CD14-positive monocyte (primary cell): ENCODE measurements around the gene IL5RA. TPM values are rescaled to one million over a fixed set of nuclear protein-coding genes. Genes with fewer than 3 reads are reported as not detected.

Source experiments
- DNase-seq, 3 donors: peaks; one replicate each; pipeline ENCODE4 v3.0.0-alpha.2; 2011 to 2022
- H2AFZ ChIP-seq: 2 replicates; pipeline ENCODE4 v1.6.0; 2012; ENCODE audit warnings: mild to moderate bottlenecking, low read depth, low read length, inconsistent platforms; ENCODE audit not compliant: insufficient read depth, poor library complexity, severe bottlenecking
- H3K27ac ChIP-seq, 2 donors: 1 replicate in 1 of 2; 2 replicates in 1 of 2; pipeline ENCODE4 v1.5.1; 2012 to 2013; ENCODE audit warnings: low read length in 2 of 2, control low read depth in 1 of 2, inconsistent platforms in 1 of 2, low read depth in 1 of 2, mild to moderate bottlenecking in 1 of 2
- H3K27me3 ChIP-seq, 2 donors: one replicate each; pipeline versions ENCODE4 v1.6.0 to v1.6.1; 2011 to 2013; ENCODE audit warnings: low read length in 2 of 2; ENCODE audit not compliant: control insufficient read depth in 2 of 2, insufficient read depth in 2 of 2
- H3K36me3 ChIP-seq, 2 donors: replicated peaks in 1 of 2; 1 replicate in 1 of 2; 2 replicates in 1 of 2; pipeline versions ENCODE4 v1.5.1 to v1.6.1; 2012 to 2013; ENCODE audit warnings: low read length in 2 of 2, control low read depth in 1 of 2, inconsistent platforms in 1 of 2, mild to moderate bottlenecking in 1 of 2; ENCODE audit not compliant: insufficient read depth in 2 of 2, control insufficient read depth in 1 of 2
- H3K4me1 ChIP-seq, 2 donors: 1 replicate in 1 of 2; 2 replicates in 1 of 2; pipeline versions ENCODE4 v1.5.1 to v1.6.1; 2012 to 2013; ENCODE audit warnings: low read length in 2 of 2, control low read depth in 1 of 2, inconsistent platforms in 1 of 2, mild to moderate bottlenecking in 1 of 2, moderate library complexity in 1 of 2; ENCODE audit not compliant: insufficient read depth in 2 of 2, control insufficient read depth in 1 of 2
- H3K4me2 ChIP-seq: replicated peaks from 2 replicates; pipeline ENCODE3; 2012; ENCODE audit warnings: low read length, moderate library complexity, mild to moderate bottlenecking; ENCODE audit not compliant: poor library complexity, severe bottlenecking; ENCODE audit errors: extremely low read depth
- H3K4me3 ChIP-seq, 3 experiments: fragments of 200-600 bp in 1 of 3; sonication (generic) in 1 of 3; replicated peaks in 1 of 3; 1 replicate in 2 of 3; 2 replicates in 1 of 3; pipeline ENCODE4 v1.5.1; 2011 to 2013; ENCODE audit warnings: low read length in 3 of 3, mild to moderate bottlenecking in 3 of 3, control low read depth in 2 of 3, low read depth in 2 of 3, inconsistent platforms in 1 of 3, moderate library complexity in 1 of 3
- H3K79me2 ChIP-seq: 2 replicates; pipeline ENCODE4 v1.6.0; 2012; ENCODE audit warnings: mild to moderate bottlenecking, control low read depth, inconsistent platforms, low read length, moderate library complexity; ENCODE audit not compliant: insufficient read depth
- H3K9ac ChIP-seq: 2 replicates; pipeline ENCODE4 v1.6.0; 2017; ENCODE audit warnings: low read length, mild to moderate bottlenecking; ENCODE audit not compliant: insufficient read depth, poor library complexity, severe bottlenecking
- H3K9me3 ChIP-seq, 2 donors: replicated peaks in 1 of 2; 1 replicate in 1 of 2; 2 replicates in 1 of 2; pipeline versions ENCODE4 v1.5.1 to v1.6.1; 2012 to 2013; ENCODE audit warnings: low read length in 2 of 2, control low read depth in 1 of 2; ENCODE audit not compliant: control insufficient read depth in 1 of 2, insufficient read depth in 1 of 2
- H4K20me1 ChIP-seq: 2 replicates; pipeline ENCODE4 v1.6.0; 2012; ENCODE audit warnings: mild to moderate bottlenecking, low read length, control low read depth, moderate library complexity; ENCODE audit not compliant: insufficient read depth
- H3K27ac Mint-ChIP-seq, 7 donors: one replicate each; pipeline ENCODE4 v1.8.0; 2020; ENCODE audit warnings: mild to moderate bottlenecking in 7 of 7, mixed read lengths in 7 of 7, moderate library complexity in 6 of 7, inconsistent platforms in 2 of 7
- H3K27me3 Mint-ChIP-seq, 3 donors: one replicate each; pipeline ENCODE4 v1.8.0; 2021 to 2022; ENCODE audit warnings: low read depth in 3 of 3, mild to moderate bottlenecking in 3 of 3, mixed read lengths in 3 of 3, moderate library complexity in 3 of 3, inconsistent platforms in 1 of 3
- H3K36me3 Mint-ChIP-seq, 2 donors: one replicate each; pipeline ENCODE4 v1.8.0; 2020; ENCODE audit warnings: mixed read lengths in 2 of 2, inconsistent platforms in 1 of 2, mild to moderate bottlenecking in 1 of 2
- H3K4me1 Mint-ChIP-seq: one replicate; pipeline ENCODE4 v1.8.0; 2020; ENCODE audit warnings: mild to moderate bottlenecking, mixed read lengths
- H3K4me3 Mint-ChIP-seq, 2 donors: one replicate each; pipeline ENCODE4 v1.8.0; 2020; ENCODE audit warnings: mild to moderate bottlenecking in 2 of 2, mixed read lengths in 2 of 2, moderate library complexity in 1 of 2
- H3K9me3 Mint-ChIP-seq, 7 donors: one replicate each; pipeline ENCODE4 v1.8.0; 2020 to 2022; ENCODE audit warnings: mixed read lengths in 7 of 7, mild to moderate bottlenecking in 6 of 7, moderate library complexity in 6 of 7, inconsistent platforms in 2 of 7
- CTCF ChIP-seq: fragments of 200-600 bp; IDR thresholded peaks from one replicate; pipeline ENCODE4 v1.8.0; 2022; ENCODE audit warnings: antibody characterized with exemption, mild to moderate bottlenecking
- WGBS: methylation state at CpG from one replicate; pipeline ENCODE4 v1.1.5; 2013; ENCODE audit warnings: missing lambda C conversion rate; ENCODE audit not compliant: insufficient coverage; 5-methylcytosine and 5-hydroxymethylcytosine counted together
- intact Hi-C, 2 donors: fragments of 100-400 bp; cut with micrococcal nuclease; formaldehyde crosslinking; loops; one replicate each; pipeline versions ENCODE4 v1.15.0 to v1.15.1; 2023
- polyA plus RNA-seq, 3 donors: library from polyadenylated mRNA; depleted of rRNA in 1 of 3; unstranded in 2 of 3; stranded (reverse) in 1 of 3; fragments of 300-500 nt in 2 of 3; fragments of >200 nt in 1 of 3; fragmentation: Illumina TruSeq in 2 of 3; gene quantifications; 1 replicate in 2 of 3; 2 replicates in 1 of 3; pipeline ENCODE4 v1.2.3, GENCODE V29; 2012 to 2021

The IL5RA gene
- polyA plus RNA-seq, 3 donors: not detected

DNA sequence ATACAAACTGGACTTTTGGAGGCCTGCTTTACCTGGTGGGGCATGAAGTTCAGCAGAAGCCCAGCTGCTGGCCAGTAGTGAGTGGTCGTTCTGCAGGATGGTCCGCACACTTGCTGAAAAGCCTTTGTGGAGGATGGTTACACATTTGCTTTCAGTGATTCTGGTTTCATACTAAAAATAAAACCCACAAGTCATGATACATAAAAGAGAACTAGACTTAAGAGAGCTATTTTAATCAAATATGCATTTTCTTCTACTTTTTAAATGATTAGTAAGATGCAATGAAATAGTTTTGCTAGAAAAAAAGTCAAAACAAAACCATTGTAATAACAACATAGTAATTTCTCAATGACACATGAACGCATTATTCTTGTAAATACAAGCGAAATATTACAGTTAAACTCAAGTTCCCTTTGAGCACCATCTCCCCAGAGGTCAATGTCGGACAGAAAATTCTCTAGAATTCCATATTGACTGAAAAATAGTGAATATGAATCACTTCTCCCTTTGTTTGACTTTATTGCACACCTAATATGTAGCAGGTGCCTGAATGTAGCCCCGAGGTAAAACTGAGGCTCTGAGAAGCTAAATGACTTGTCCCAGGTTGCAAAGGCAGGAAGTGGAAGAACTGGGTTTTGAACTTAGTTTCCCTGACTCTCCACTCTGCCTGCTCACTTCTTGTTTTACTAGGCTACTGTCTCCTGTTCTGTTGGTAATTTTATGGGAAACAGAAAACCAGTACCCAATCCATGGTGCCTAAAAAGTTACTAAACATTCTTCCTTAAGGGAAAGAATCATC is 8.3 kb downstream of the IL5RA start:
- no peak overlapping the region for H3K9ac ChIP-seq
- H3K4me2 ChIP-seq: no peak overlapping the region
- H3K4me1 ChIP-seq: no peaks in the 10 kb centered on the region
- H4K20me1 ChIP-seq: no peaks in the 10 kb centered on the region
- no peaks in the 10 kb centered on the region for H3K27me3 ChIP-seq
- intact Hi-C loops: no loop called here
- WGBS: no CpG with 5 or more reads among the region's 6 CpGs
- H3K4me3 ChIP-seq: no peak overlapping the region
- peaks cover 0 to 4% (median 0%) of the 10 kb centered on the region in 7 donors for H3K9me3 Mint-ChIP-seq
- H3K27ac ChIP-seq: no peak overlapping the region
- no peak overlapping the region for H3K27ac Mint-ChIP-seq
- no peaks in the 10 kb centered on the region for H3K36me3 ChIP-seq
- no peaks in the 10 kb centered on the region for H3K79me2 ChIP-seq
- no peaks in the 10 kb centered on the region for H3K4me1 Mint-ChIP-seq
- peaks cover 0 to 6% (median 3%) of the 10 kb centered on the region in 3 donors for H3K27me3 Mint-ChIP-seq
- no peaks in the 10 kb centered on the region for H3K36me3 Mint-ChIP-seq
- H2AFZ ChIP-seq: no peak overlapping the region
- no peaks in the 10 kb centered on the region for H3K9me3 ChIP-seq
- no peak overlapping the region for H3K4me3 Mint-ChIP-seq
- TF ChIP-seq CTCF: no peak
- no peak for DNase-seq

DNA sequence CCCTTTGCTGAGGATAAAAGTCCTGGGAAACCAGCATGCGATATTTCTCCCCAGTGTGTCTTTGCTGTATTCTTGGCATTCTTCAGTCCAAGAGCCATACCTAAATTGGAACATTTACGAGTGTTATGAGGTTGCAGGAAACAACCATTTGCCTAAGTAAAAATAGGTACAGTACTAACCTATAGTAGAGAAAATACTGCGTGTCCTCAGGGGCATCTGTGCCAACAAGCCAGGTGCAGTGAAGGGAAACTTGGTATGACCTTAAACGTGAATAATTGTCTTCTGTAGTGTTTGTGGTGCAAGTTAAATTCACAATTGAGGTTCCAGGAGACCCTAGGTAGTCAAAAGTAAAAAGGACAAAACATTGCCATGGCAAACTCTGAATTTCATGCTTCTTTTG is 12.2 kb downstream of the IL5RA start:
- Histone ChIP-seq H2AFZ (no peak overlapping the region), H3K4me3 (no peak overlapping the region), H3K9me3 (no peaks in the 10 kb centered on the region), H3K4me2 (no peak overlapping the region), H4K20me1 (no peaks in the 10 kb centered on the region), H3K36me3 (no peaks in the 10 kb centered on the region), H3K9ac (no peak overlapping the region), H3K4me1 (no peaks in the 10 kb centered on the region), H3K79me2 (no peaks in the 10 kb centered on the region), H3K27me3 (no peaks in the 10 kb centered on the region), H3K27ac (no peak overlapping the region)
- Mint-ChIP-seq H3K27ac (no peak overlapping the region), H3K36me3 (no peaks in the 10 kb centered on the region), H3K4me1 (no peaks in the 10 kb centered on the region), H3K4me3 (no peak overlapping the region), H3K27me3 (peaks cover 0 to 5% (median 2%) of the 10 kb centered on the region in 3 donors), H3K9me3 (peaks cover 0 to 10% (median 2%) of the 10 kb centered on the region in 7 donors)
- 100% methylated on average over 1 of the region's 4 CpGs for WGBS
- intact Hi-C loops: no loop called here
- TF ChIP-seq CTCF: no peak
- no peak for DNase-seq
